HL-60 (cell line): ENCODE results near the gene CCNC.

Source experiments
- DNase-seq, 2 experiments: peaks; one replicate each; pipeline ENCODE4 v3.0.0-alpha.2; 2010 to 2020; ENCODE audit warnings: low read depth in 1 of 2, low spot score in 1 of 2
- H3K27ac ChIP-seq: fragments of 250-450 bp; sonication (Bioruptor Pico); replicated peaks from 2 replicates; pipeline ENCODE4 v1.5.1; 2020; ENCODE audit warnings: mild to moderate bottlenecking, moderate library complexity
- H3K27me3 ChIP-seq: fragments of 250-450 bp; sonication (Bioruptor Pico); 2 replicates; pipeline ENCODE4 v1.5.1; 2021; ENCODE audit warnings: mild to moderate bottlenecking, moderate library complexity; ENCODE audit not compliant: insufficient read depth, poor library complexity, severe bottlenecking
- H3K4me3 ChIP-seq: replicated peaks from 2 replicates; pipeline ENCODE4 v1.5.1; 2011; ENCODE audit warnings: mild to moderate bottlenecking, control low read depth, low read length; ENCODE audit not compliant: insufficient read depth
- CTCF ChIP-seq: IDR thresholded peaks from one replicate; pipeline ENCODE4 v1.5.1; 2011; ENCODE audit warnings: low read length, control low read depth, inconsistent platforms; ENCODE audit not compliant: insufficient read depth
- GABPA ChIP-seq: IDR thresholded peaks from 2 replicates; pipeline ENCODE4 v1.6.1; 2012; ENCODE audit warnings: low read depth
- POLR2AphosphoS5 ChIP-seq: IDR thresholded peaks from 2 replicates; pipeline ENCODE4 v1.6.1; 2012; ENCODE audit warnings: low read depth
- REST ChIP-seq: IDR thresholded peaks from 2 replicates; pipeline ENCODE4 v1.6.1; 2012; ENCODE audit warnings: low read depth; ENCODE audit not compliant: insufficient replicate concordance
- SPI1 ChIP-seq: IDR thresholded peaks from 2 replicates; pipeline ENCODE4 v1.6.1; 2012; ENCODE audit warnings: low read depth, mild to moderate bottlenecking, borderline replicate concordance

The CCNC gene

GRCh38 chr6:99614430-99615186 is 46.1 kb upstream of the CCNC start:
- DNase-seq, result no peak
- Histone ChIP-seq H3K4me3 (peak overlapping the region; percentile 40), H3K27ac (no peak overlapping the region), H3K27me3 (peaks cover 46% of the 10 kb centered on the region)
- TF ChIP-seq REST (peak; percentile 73), CTCF (no peak), POLR2AphosphoS5 (no peak), GABPA (no peak), SPI1 (no peak)

GRCh38 chr6:99613705-99614429 is 45.4 kb upstream of the CCNC start:
- H3K4me3 ChIP-seq, result peak overlapping the region; percentile 40
- peak in 1 of 2 experiments; percentile 38 for DNase-seq
- TF ChIP-seq REST, result peak; percentile 56
- no peak for TF ChIP-seq CTCF

GRCh38 chr6:99613409-99613704 is 44.9 kb upstream of the CCNC start:
- Histone ChIP-seq H3K27me3 (peaks cover 42% of the 10 kb centered on the region), H3K27ac (no peak overlapping the region), H3K4me3 (peak overlapping the region; percentile 40)
- DNase-seq, result peak in 1 of 2 experiments; percentile 53
- TF ChIP-seq POLR2AphosphoS5 (no peak), REST (no peak), GABPA (no peak), SPI1 (no peak), CTCF (no peak)

More at GRCh38 chr6:99613705-99614429, 45.4 kb upstream of the CCNC start:
- peaks cover 42% of the 10 kb centered on the region for H3K27me3 ChIP-seq
- no peak overlapping the region for H3K27ac ChIP-seq
